HCT116 (cell line): ENCODE results near the gene ENPEP. TPM values are rescaled to one million over a fixed set of nuclear protein-coding genes. Genes with fewer than 3 reads are reported as not detected.

Experiments
- CEBPB ChIP-seq: IDR thresholded peaks from 2 replicates; pipeline ENCODE4 v1.6.1; 2012; ENCODE audit warnings: low read depth
- EGR1 ChIP-seq: IDR thresholded peaks from 2 replicates; pipeline ENCODE4 v1.6.1; 2012; ENCODE audit warnings: low read depth
- ELF1 ChIP-seq: IDR thresholded peaks from 2 replicates; pipeline ENCODE4 v1.6.1; 2012; ENCODE audit warnings: low read depth, borderline replicate concordance
- JUND ChIP-seq: IDR thresholded peaks from 2 replicates; pipeline ENCODE4 v1.6.1; 2012
- POLR2AphosphoS5 ChIP-seq: IDR thresholded peaks from 2 replicates; pipeline ENCODE4 v1.6.1; 2011; ENCODE audit warnings: mild to moderate bottlenecking, low read depth, low read length, moderate library complexity
- SP1 ChIP-seq: IDR thresholded peaks from 2 replicates; pipeline ENCODE4 v1.6.1; 2012; ENCODE audit warnings: low read depth
- SRF ChIP-seq: IDR thresholded peaks from 2 replicates; pipeline ENCODE4 v1.6.1; 2012; ENCODE audit warnings: low read depth
- ZFX ChIP-seq: fragments of 450-650 bp; IDR thresholded peaks from 2 replicates; pipeline ENCODE4 v1.6.1; 2017
- total RNA-seq: library from RNA; stranded (reverse); gene quantifications from one replicate; pipeline ENCODE4 v1.2.1, GENCODE V29; 2021; ENCODE audit not compliant: unreplicated experiment
- TF ChIP-seq, protein P1 (sequence below), 3 experiments: fragments of 200-600 bp in 1 of 3; sonication (generic) in 1 of 3; IDR thresholded peaks in 2 of 3; conservative IDR thresholded peaks in 1 of 3; 2 replicates each; pipeline ENCODE4 v1.5.1; 2012 to 2017; ENCODE audit warnings: low read depth in 2 of 3, low read length in 2 of 3, antibody characterized with exemption in 1 of 3, borderline replicate concordance in 1 of 3, control low read depth in 1 of 3, mild to moderate bottlenecking in 1 of 3, mixed read lengths in 1 of 3, mixed run types in 1 of 3, moderate library complexity in 1 of 3; ENCODE audit not compliant: insufficient read depth in 1 of 3
- TF ChIP-seq, protein P2 (sequence below): IDR thresholded peaks from 2 replicates; pipeline ENCODE4 v1.6.1; 2012
- TF ChIP-seq, protein P3 (sequence below): IDR thresholded peaks from 2 replicates; pipeline ENCODE4 v1.6.1; 2012; ENCODE audit warnings: low read depth

The ENPEP gene
- total RNA-seq, 1 experiment from 2014 or later: 4.5 TPM

DNA sequence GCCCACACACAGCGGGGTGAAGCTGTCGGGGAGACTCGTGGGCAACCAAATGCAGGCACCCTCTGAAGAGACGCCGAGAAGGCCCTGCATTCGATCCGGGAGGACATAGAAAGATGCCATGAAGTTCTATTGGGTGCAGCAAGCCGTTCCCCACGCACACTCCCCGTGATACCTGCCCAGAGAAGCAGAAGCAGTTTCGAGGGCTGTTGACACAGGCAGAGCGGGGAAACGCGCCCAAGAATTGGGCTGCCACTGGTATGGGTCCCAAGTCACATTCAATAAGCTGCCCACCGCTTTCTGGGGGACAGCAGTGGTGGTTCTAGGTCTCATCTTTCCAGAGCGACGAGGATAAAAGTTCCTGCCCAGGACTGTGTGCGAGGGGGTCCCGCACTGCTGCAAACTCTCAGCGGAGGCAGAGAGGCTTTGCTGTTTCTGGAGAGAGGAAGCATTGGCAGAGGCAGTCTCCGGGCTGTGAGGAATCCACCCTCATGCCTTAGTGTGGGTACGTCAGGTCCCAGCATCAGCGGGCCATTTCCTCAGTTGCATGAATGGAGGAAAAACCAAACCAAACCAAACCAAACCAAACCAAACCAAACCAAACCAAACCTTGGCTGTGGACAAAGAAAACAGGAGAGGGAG lies 136.8 kb downstream of the ENPEP start (continued):
- TF ChIP-seq, protein P1, sequence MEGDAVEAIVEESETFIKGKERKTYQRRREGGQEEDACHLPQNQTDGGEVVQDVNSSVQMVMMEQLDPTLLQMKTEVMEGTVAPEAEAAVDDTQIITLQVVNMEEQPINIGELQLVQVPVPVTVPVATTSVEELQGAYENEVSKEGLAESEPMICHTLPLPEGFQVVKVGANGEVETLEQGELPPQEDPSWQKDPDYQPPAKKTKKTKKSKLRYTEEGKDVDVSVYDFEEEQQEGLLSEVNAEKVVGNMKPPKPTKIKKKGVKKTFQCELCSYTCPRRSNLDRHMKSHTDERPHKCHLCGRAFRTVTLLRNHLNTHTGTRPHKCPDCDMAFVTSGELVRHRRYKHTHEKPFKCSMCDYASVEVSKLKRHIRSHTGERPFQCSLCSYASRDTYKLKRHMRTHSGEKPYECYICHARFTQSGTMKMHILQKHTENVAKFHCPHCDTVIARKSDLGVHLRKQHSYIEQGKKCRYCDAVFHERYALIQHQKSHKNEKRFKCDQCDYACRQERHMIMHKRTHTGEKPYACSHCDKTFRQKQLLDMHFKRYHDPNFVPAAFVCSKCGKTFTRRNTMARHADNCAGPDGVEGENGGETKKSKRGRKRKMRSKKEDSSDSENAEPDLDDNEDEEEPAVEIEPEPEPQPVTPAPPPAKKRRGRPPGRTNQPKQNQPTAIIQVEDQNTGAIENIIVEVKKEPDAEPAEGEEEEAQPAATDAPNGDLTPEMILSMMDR (IDR thresholded peaks at IDR 0.05 in 2 of 3, conservative IDR thresholded peaks at IDR 0.05 in 1 of 3; ENCODE audit: borderline replicate concordance in 1 of 3, insufficient read depth in 1 of 3, low read depth in 2 of 3, low read length in 2 of 3): no peak
- TF ChIP-seq ELF1 (no peak), SRF (no peak), POLR2AphosphoS5 (no peak), CEBPB (no peak), ZFX (no peak), EGR1 (no peak), JUND (no peak), SP1 (no peak)
- TF ChIP-seq, protein P2, sequence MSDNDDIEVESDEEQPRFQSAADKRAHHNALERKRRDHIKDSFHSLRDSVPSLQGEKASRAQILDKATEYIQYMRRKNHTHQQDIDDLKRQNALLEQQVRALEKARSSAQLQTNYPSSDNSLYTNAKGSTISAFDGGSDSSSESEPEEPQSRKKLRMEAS: no peak
- TF ChIP-seq, protein P3, sequence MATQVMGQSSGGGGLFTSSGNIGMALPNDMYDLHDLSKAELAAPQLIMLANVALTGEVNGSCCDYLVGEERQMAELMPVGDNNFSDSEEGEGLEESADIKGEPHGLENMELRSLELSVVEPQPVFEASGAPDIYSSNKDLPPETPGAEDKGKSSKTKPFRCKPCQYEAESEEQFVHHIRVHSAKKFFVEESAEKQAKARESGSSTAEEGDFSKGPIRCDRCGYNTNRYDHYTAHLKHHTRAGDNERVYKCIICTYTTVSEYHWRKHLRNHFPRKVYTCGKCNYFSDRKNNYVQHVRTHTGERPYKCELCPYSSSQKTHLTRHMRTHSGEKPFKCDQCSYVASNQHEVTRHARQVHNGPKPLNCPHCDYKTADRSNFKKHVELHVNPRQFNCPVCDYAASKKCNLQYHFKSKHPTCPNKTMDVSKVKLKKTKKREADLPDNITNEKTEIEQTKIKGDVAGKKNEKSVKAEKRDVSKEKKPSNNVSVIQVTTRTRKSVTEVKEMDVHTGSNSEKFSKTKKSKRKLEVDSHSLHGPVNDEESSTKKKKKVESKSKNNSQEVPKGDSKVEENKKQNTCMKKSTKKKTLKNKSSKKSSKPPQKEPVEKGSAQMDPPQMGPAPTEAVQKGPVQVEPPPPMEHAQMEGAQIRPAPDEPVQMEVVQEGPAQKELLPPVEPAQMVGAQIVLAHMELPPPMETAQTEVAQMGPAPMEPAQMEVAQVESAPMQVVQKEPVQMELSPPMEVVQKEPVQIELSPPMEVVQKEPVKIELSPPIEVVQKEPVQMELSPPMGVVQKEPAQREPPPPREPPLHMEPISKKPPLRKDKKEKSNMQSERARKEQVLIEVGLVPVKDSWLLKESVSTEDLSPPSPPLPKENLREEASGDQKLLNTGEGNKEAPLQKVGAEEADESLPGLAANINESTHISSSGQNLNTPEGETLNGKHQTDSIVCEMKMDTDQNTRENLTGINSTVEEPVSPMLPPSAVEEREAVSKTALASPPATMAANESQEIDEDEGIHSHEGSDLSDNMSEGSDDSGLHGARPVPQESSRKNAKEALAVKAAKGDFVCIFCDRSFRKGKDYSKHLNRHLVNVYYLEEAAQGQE: no peak
